ENCODE data around the gene HOXD11.

Gene HOXD11

DNA sequence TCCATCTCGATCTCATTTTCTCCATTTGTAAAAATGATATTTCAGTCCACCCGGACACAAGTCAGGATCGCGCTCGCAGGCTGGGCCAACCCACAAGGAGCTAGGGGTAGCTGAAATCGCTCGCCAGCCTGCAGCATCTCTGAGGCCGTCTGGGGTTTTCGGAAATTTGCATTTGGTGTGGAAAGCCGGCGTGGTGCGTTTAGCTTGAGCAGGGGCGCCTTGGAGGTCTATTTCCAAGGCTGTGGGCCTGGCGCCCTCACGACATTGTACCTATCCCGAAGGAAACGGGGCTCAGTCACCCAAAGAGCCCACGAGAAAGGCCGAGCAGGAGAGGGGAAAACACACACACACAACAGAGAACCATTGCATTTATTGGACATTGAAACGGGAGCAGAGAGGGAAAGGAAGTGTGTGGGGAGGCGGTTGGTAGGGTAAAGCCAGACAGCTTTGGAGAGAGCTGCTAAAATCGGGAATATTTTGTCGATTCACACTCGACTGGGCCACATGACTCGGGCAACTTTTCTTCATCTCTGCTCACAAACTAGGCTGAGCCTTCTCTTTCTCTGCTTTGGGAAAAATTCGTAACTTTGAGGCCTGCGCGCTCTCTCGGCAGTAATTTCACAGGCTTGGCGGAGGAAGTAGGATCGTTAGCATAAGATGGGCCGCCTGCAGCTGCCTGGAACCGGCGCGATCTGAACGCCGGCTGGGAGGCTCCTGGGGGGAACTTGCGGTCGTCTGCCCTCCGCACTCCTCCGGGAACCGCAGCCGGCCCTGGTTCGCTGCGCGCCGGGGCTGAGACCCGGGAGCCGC, 21.3 kb downstream of the HOXD11 start:
- no peak for DNase-seq (ENCODE audit: low read depth)
- H3K4me3 ChIP-seq (ENCODE audit: control insufficient read depth, low read depth, low read length) = peak overlapping the region; percentile 58
- TF ChIP-seq, protein P1, sequence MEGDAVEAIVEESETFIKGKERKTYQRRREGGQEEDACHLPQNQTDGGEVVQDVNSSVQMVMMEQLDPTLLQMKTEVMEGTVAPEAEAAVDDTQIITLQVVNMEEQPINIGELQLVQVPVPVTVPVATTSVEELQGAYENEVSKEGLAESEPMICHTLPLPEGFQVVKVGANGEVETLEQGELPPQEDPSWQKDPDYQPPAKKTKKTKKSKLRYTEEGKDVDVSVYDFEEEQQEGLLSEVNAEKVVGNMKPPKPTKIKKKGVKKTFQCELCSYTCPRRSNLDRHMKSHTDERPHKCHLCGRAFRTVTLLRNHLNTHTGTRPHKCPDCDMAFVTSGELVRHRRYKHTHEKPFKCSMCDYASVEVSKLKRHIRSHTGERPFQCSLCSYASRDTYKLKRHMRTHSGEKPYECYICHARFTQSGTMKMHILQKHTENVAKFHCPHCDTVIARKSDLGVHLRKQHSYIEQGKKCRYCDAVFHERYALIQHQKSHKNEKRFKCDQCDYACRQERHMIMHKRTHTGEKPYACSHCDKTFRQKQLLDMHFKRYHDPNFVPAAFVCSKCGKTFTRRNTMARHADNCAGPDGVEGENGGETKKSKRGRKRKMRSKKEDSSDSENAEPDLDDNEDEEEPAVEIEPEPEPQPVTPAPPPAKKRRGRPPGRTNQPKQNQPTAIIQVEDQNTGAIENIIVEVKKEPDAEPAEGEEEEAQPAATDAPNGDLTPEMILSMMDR (IDR thresholded peaks at IDR 0.05; ENCODE audit: control insufficient read depth, insufficient read depth, low read depth, low read length, missing control alignments) = no peak

DNA sequence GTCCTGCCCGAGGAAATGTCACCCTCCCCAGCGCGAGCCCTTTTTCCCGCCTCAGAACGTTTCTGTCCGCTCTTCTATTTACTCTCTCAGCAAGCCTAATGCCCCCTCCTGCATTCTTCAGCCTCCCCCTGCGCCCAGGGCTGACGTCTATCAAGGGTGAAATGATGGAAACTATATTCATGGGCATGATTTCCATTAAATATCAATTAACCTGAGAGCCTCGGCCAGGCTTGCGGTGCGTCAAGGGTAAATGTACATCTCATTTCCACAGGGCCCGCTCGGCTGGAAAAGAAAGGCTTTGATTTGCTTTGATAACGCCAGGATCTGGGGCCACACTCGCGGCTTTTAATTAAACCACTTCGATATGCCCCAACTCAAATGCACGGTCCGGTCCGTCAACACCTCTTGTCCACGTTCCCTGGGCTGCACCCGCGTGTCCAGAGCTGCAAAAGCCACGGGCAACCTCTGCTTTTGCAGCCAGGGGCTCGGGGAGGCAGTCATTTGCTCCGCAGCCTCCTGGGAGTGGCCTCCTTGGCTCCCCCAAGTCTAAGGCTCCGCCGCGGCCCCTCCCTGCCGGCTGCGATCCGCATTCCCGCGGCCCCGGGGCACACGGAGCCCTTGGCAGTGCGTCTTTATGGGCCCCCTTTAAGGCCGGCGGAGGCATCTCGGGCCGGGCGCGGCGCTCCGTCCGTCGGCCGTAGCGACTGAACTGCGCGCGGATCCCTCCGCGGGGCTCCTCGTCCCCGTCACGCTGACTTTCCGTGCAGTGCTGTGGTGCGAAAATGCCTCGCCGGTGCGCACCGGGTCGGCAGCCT, 22.1 kb downstream of the HOXD11 start, which contains the start of gene HOXD8:
Gene HOXD8 (plus strand): TSS at position 724 of the 815 bp plus-strand sequence. CDS start 662 bp downstream, outside the sequence.
- TF ChIP-seq, protein P1 (IDR thresholded peaks at IDR 0.05; ENCODE audit: control insufficient read depth, insufficient read depth, low read depth, low read length, missing control alignments) = no peak

DNA sequence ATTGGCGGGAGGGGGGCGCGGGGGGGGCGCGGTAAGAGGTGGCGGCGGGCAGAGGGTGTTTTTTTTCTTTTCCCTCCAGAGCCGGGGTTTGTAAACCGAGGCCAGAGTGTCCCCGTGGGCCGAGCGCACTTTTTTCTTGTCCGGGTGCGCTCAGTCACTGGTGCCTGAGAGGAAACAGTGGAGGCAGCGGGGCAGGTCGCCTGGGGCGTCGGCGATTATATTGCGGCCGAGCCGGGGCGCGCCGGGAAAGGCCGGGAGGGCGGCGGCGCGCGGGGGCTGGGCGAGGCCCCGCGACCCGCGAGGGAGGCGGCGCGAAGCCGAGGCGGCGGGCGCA, 22.7 kb downstream of the HOXD11 start:
- peak overlapping the region; percentile 58 for H3K4me3 ChIP-seq (ENCODE audit: control insufficient read depth, low read depth, low read length)
- TF ChIP-seq, protein P1 (IDR thresholded peaks at IDR 0.05; ENCODE audit: control insufficient read depth, insufficient read depth, low read depth, low read length, missing control alignments) = no peak
- no peak for DNase-seq (ENCODE audit: low read depth)

More for the DNA sequence above, 22.1 kb downstream of the HOXD11 start, which contains the start of gene HOXD8:
- peak within 1 kb of the TSS; percentile 58 for H3K4me3 ChIP-seq (ENCODE audit: control insufficient read depth, low read depth, low read length)
- no peak for DNase-seq (ENCODE audit: low read depth)

DNA sequence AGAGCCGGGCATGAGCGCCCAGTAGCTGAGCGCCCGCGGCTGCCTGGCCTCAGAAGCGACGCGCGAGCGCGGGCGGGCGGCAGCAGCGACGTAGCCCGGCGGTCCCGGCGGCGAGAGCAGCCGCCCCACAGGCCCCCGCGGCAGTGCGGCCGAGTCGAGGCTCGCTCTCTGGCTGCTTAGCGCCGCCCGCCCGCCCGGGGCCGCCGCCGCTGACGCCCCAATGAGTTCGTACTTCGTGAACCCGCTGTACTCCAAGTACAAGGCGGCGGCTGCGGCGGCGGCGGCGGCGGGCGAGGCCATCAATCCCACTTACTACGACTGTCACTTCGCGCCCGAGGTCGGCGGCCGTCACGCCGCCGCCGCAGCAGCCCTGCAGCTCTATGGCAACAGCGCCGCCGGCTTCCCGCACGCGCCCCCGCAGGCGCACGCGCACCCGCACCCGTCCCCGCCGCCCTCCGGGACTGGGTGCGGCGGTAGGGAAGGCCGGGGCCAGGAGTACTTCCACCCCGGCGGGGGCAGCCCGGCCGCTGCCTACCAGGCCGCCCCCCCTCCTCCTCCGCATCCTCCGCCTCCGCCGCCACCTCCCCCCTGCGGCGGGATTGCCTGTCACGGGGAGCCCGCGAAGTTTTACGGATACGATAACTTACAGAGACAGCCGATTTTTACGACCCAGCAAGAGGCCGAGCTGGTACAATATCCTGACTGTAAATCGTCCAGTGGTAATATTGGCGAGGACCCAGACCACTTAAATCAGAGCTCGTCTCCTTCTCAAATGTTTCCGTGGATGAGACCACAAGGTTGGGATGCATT, 23.3 kb downstream of the HOXD11 start:
- TF ChIP-seq, protein P1 (IDR thresholded peaks at IDR 0.05; ENCODE audit: control insufficient read depth, insufficient read depth, low read depth, low read length, missing control alignments) = peak; percentile 8
- H3K4me3 ChIP-seq (ENCODE audit: control insufficient read depth, low read depth, low read length) = peak overlapping the region; percentile 58
- DNase-seq (ENCODE audit: low read depth) = no peak

DNA sequence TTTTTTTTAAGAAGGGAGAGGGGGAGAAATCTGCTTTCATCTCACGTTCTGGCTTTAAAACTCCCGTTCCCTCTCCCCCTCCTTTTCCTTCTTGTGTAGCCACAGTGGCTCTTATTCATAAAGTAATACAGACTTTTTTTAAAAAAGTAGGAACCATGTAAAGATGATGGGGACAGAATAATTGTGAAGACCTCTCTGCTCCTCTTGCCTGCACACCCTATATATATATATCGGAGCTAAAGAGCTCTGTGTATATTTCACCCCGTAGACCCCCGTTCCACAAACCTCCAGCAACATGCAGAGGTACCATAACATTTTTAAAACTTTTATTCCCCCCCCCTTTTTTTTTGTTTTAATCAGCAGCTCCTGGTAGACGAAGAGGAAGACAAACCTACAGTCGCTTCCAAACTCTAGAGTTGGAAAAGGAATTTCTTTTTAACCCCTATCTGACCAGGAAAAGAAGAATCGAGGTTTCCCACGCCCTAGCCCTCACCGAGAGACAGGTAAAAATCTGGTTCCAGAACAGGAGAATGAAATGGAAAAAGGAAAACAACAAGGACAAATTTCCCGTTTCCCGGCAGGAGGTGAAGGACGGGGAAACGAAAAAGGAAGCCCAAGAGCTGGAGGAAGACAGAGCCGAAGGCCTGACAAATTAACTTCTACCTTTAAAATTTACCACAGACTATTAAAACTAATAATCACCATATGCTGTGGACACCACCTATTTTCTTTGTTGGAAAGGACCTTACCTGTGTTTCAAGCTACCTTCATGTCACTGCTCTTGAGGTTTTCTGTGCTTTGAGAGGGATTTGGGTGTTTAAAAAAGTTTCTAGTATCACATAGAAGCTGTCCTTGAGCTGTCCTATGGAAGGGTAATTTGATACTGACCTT, 24.1 kb downstream of the HOXD11 start:
- peak overlapping the region; percentile 58 for H3K4me3 ChIP-seq (ENCODE audit: control insufficient read depth, low read depth, low read length)
- TF ChIP-seq, protein P1 (IDR thresholded peaks at IDR 0.05; ENCODE audit: control insufficient read depth, insufficient read depth, low read depth, low read length, missing control alignments) = no peak
- no peak for DNase-seq (ENCODE audit: low read depth)
